Measurements from ENCODE around the gene EPHB3. TPM values are rescaled to one million over a fixed set of nuclear protein-coding genes. Genes with fewer than 3 reads are reported as not detected.

EPHB3 gene
- total RNA-seq, 3 donors from 2014 or later (not counting 1 experiment from before 2014, with no cell fraction given): not detected

DNA sequence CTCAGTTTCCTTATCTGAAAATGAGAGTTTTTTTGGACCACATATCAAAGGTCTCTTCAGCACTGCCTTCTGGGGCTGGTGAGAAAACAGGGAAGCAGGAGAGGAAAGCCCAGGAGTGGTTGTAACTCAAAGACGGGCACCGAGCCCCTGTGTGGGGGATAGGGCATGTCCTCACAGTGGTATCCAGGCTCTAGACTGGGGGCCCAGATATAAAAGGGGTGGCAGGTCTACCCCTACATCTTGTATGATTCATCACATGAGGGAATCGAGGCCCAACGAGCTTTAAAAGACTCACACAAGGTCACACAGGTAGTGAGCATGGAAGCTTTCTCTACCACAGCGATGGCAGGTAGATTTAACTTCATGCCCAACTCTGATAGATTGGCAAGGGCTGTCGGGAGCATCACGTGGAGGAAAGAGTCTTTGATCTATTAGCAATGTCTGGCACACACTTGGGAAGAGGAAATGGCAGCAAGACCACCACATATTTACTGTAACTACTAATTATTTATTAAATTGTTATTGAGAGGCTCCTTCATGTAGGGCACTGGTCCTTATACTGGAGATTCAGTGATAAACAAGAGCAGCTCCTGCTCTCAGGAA lies 4.1 kb upstream of the EPHB3 start:
- no peaks in the 10 kb centered on the region for H3K9me3 ChIP-seq (ENCODE audit: control insufficient read depth, insufficient read depth, low read length)
- intact Hi-C loops (cut with micrococcal nuclease): no loop called here
- no peaks in the 10 kb centered on the region for H3K36me3 Mint-ChIP-seq
- no peak overlapping the region for H3K4me3 ChIP-seq (ENCODE audit: low read length)
- H3K27me3 ChIP-seq (ENCODE audit: control insufficient read depth, insufficient read depth, low read length): peaks cover 30% of the 10 kb centered on the region
- no peak overlapping the region for H3K27ac Mint-ChIP-seq
- ATAC-seq (no peak), DNase-seq (no peak)
- no peak overlapping the region for H3K27ac ChIP-seq (ENCODE audit: low read length)
- TF ChIP-seq, protein P1, sequence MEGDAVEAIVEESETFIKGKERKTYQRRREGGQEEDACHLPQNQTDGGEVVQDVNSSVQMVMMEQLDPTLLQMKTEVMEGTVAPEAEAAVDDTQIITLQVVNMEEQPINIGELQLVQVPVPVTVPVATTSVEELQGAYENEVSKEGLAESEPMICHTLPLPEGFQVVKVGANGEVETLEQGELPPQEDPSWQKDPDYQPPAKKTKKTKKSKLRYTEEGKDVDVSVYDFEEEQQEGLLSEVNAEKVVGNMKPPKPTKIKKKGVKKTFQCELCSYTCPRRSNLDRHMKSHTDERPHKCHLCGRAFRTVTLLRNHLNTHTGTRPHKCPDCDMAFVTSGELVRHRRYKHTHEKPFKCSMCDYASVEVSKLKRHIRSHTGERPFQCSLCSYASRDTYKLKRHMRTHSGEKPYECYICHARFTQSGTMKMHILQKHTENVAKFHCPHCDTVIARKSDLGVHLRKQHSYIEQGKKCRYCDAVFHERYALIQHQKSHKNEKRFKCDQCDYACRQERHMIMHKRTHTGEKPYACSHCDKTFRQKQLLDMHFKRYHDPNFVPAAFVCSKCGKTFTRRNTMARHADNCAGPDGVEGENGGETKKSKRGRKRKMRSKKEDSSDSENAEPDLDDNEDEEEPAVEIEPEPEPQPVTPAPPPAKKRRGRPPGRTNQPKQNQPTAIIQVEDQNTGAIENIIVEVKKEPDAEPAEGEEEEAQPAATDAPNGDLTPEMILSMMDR (IDR thresholded peaks at IDR 0.05): no peak
- no peaks in the 10 kb centered on the region for H3K9me3 Mint-ChIP-seq
- peaks cover 48 to 49% of the 10 kb centered on the region in 2 donors for H3K27me3 Mint-ChIP-seq (ENCODE audit: low read depth in 2 of 2)
- 67% methylated on average over 6 of the region's 7 CpGs for WGBS (ENCODE audit: insufficient coverage)
- no peak overlapping the region for H3K4me3 Mint-ChIP-seq
- peaks cover 17% of the 10 kb centered on the region for H3K4me1 ChIP-seq (ENCODE audit: control insufficient read depth, insufficient read depth, low read length)
- H3K36me3 ChIP-seq (ENCODE audit: control insufficient read depth, insufficient read depth, low read length): no peaks in the 10 kb centered on the region
- H3K4me1 Mint-ChIP-seq: peaks cover 15 to 16% of the 10 kb centered on the region in 2 donors

DNA sequence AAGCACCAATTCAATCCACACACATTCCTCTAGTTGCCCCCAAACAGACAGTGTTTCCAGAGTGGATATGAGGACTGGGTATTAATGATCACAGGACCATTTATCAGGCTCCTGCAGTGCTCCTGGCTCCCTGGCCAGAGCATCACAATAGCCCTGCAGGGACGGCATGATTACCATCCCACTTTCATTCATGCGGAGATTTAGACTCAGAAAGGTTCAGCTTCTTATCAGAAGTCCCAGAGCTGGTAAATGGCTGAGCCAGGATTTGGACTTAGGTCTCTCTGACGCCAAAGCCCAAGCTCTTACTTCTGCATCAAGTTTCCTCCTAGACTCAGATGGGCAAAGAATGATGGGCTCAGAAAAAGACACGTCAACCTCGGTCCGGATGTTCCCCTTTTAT lies 2.9 kb upstream of the EPHB3 start:
- ATAC-seq (no peak), DNase-seq (no peak)
- Histone ChIP-seq H3K27ac (ENCODE audit: low read length) (no peak overlapping the region), H3K27me3 (ENCODE audit: control insufficient read depth, insufficient read depth, low read length) (peaks cover 35% of the 10 kb centered on the region), H3K4me1 (ENCODE audit: control insufficient read depth, insufficient read depth, low read length) (peaks cover 17% of the 10 kb centered on the region), H3K9me3 (ENCODE audit: control insufficient read depth, insufficient read depth, low read length) (no peaks in the 10 kb centered on the region), H3K4me3 (ENCODE audit: low read length) (no peak overlapping the region), H3K36me3 (ENCODE audit: control insufficient read depth, insufficient read depth, low read length) (no peaks in the 10 kb centered on the region)
- TF ChIP-seq, protein P1 (IDR thresholded peaks at IDR 0.05): no peak
- Mint-ChIP-seq H3K9me3 (no peaks in the 10 kb centered on the region), H3K36me3 (no peaks in the 10 kb centered on the region), H3K4me3 (no peak overlapping the region), H3K27ac (no peak overlapping the region), H3K4me1 (peaks cover 15 to 16% of the 10 kb centered on the region in 2 donors), H3K27me3 (ENCODE audit: low read depth in 2 of 2) (peaks cover 42 to 49% of the 10 kb centered on the region in 2 donors)
- intact Hi-C loops (cut with micrococcal nuclease): no loop called here
- 84% methylated on average over 6 of the region's 6 CpGs for WGBS (ENCODE audit: insufficient coverage)

DNA sequence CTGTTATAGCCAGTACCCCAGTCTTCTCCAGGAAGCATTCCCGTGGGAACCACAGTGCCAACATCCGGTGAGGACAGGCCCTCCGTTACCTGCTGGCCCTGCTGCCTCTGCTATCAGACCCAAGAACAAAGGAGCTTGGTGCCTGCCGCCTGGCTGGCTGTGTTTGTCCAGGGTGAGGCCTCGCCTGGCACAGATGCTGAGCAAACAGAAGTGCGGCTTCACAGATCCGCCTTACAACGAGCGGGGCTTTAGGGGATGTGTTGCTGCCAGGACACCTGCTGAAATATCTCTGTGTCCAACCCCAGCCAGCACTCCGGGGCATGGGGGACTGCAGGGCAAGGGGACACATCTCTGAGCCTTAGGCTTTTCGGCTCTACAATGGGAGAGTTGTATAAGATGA lies 2.2 kb upstream of the EPHB3 start:
- Mint-ChIP-seq H3K4me1 (peaks cover 15 to 16% of the 10 kb centered on the region in 2 donors), H3K9me3 (no peaks in the 10 kb centered on the region)
- TF ChIP-seq, protein P1 (IDR thresholded peaks at IDR 0.05): no peak

DNA sequence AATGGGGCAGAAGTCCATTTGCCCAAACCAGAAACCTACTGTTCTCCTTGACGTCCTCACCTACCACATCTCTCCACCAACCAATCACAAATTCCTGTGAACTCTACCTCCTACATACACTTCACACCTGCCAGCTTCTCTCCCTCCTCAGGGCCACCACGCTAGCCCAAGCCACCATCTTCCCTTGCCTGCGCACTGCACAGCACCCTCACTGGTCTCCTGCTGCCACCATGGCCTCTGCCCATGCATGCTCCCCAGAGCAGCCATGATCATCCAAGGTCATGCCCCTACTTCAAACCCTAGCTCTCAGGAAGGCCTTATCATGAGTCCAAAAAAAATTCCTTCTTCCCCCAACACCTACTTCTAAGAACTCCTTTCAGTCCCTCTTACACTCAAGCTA lies 1.1 kb upstream of the EPHB3 start:
- Mint-ChIP-seq H3K4me3 (peak overlapping the region; percentile 82), H3K9me3 (no peaks in the 10 kb centered on the region), H3K27ac (peak overlapping the region; percentile 55 to 85), H3K27me3 (ENCODE audit: low read depth in 2 of 2) (peaks cover 55 to 58% of the 10 kb centered on the region in 2 donors), H3K4me1 (peaks cover 15 to 16% of the 10 kb centered on the region in 2 donors), H3K36me3 (no peaks in the 10 kb centered on the region)
- Histone ChIP-seq H3K4me3 (ENCODE audit: low read length) (no peak overlapping the region), H3K4me1 (ENCODE audit: control insufficient read depth, insufficient read depth, low read length) (peaks cover 17% of the 10 kb centered on the region), H3K9me3 (ENCODE audit: control insufficient read depth, insufficient read depth, low read length) (no peaks in the 10 kb centered on the region), H3K36me3 (ENCODE audit: control insufficient read depth, insufficient read depth, low read length) (no peaks in the 10 kb centered on the region), H3K27me3 (ENCODE audit: control insufficient read depth, insufficient read depth, low read length) (peaks cover 35% of the 10 kb centered on the region), H3K27ac (ENCODE audit: low read length) (no peak overlapping the region)
- TF ChIP-seq, protein P1 (IDR thresholded peaks at IDR 0.05): no peak
- intact Hi-C loops (cut with micrococcal nuclease): no loop called here
- 82% methylated on average over 3 of the region's 3 CpGs for WGBS (ENCODE audit: insufficient coverage)
- no peak for DNase-seq
- ATAC-seq: no peak

More for the DNA sequence above, 2.2 kb upstream of the EPHB3 start:
- no peaks in the 10 kb centered on the region for H3K36me3 Mint-ChIP-seq
- H3K27ac Mint-ChIP-seq: no peak overlapping the region
- DNase-seq: no peak
- Histone ChIP-seq H3K36me3 (ENCODE audit: control insufficient read depth, insufficient read depth, low read length) (no peaks in the 10 kb centered on the region), H3K27ac (ENCODE audit: low read length) (no peak overlapping the region), H3K4me3 (ENCODE audit: low read length) (no peak overlapping the region), H3K9me3 (ENCODE audit: control insufficient read depth, insufficient read depth, low read length) (no peaks in the 10 kb centered on the region), H3K4me1 (ENCODE audit: control insufficient read depth, insufficient read depth, low read length) (peaks cover 17% of the 10 kb centered on the region), H3K27me3 (ENCODE audit: control insufficient read depth, insufficient read depth, low read length) (peaks cover 35% of the 10 kb centered on the region)
- H3K4me3 Mint-ChIP-seq: no peak overlapping the region
- no peak for ATAC-seq
- intact Hi-C loops (cut with micrococcal nuclease): no loop called here
- peaks cover 45 to 52% of the 10 kb centered on the region in 2 donors for H3K27me3 Mint-ChIP-seq (ENCODE audit: low read depth in 2 of 2)
- WGBS (ENCODE audit: insufficient coverage): 85% methylated on average over 11 of the region's 11 CpGs
